HG02943 (cell line): Measurements from ENCODE around the gene PHB1.

Experiments used
- ATAC-seq: cut with Tn5 transposase; IDR thresholded peaks from one replicate; pipeline ENCODE4 v1.9.1; 2021; ENCODE audit warnings: mild to moderate bottlenecking, low read depth, moderate library complexity; ENCODE audit not compliant: unreplicated experiment

The PHB1 gene

GRCh38 chr17:49357516-49357915, 57.2 kb downstream of the PHB1 start:
- ATAC-seq, result no peak

DNA sequence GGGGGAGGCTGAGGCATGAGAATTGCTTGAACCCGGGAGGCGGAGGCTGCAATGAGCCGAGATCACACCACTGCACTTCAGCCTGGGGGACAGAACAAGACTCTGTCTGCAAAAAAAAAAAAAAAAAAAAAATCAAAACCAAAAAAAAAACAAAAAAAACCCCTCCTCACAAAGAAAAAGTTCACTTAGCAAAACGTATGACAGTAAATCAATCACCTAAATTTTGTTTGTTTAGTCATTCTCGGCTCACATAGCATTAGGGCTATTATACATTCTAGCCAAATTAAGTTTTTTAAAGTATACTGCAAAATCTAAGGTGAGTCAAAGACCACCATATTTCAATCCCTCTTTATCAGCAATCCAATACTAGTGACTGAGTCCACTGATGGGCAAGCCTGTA, 58.4 kb downstream of the PHB1 start:
- no peak for ATAC-seq
